Melanocyte of skin (primary cell): Measurements from ENCODE around the gene KRT79. TPM values are rescaled to one million over a fixed set of nuclear protein-coding genes. Genes with fewer than 3 reads are reported as not detected.

Experiments
- small RNA-seq, 2 donors: library from RNA; depleted of rRNA; stranded (forward); fragments of <200 nt; gene quantifications; one replicate each; pipeline ENCODE3, GENCODE V24; 2012
- total RNA-seq, 2 donors: library from RNA; depleted of rRNA; stranded (reverse); fragments of >200 nt; gene quantifications; 2 replicates each; pipeline ENCODE4 v1.2.3, GENCODE V29; 2012

KRT79 gene
- not detected for total RNA-seq

GRCh38 chr12:52833922-52834726 is at the start of gene KRT79:
KRT79 (minus strand) TSS chr12:52834311; CDS start chr12:52834260, 51 bp downstream.

GRCh38 chr12:52848661-52849255 is 14.6 kb upstream of the KRT79 start, which contains the start of gene KRT78:
KRT78 (minus strand) TSS chr12:52848994; CDS start chr12:52848930, 64 bp downstream.

GRCh38 chr12:52813885-52814709 is 20.0 kb downstream of the KRT79 start, which contains the start of gene KRT4:
KRT4 (minus strand) TSS chr12:52814116; CDS start chr12:52814058, 58 bp downstream.

GRCh38 chr12:52795694-52796428 is 38.2 kb downstream of the KRT79 start, which contains the start of gene KRT3:
KRT3 (minus strand) TSS chr12:52796117; CDS start chr12:52796042, 75 bp downstream.

GRCh38 chr12:52776913-52777395 is 57.2 kb downstream of the KRT79 start, which contains the start of gene KRT76:
KRT76 (minus strand) TSS chr12:52777345; CDS start chr12:52777291, 54 bp downstream.

Small RNA genes within 50 kb of the gene (small RNA-seq; reads per million reads assigned to genes)
- gene AC107016.2: 0 reads per million in 2 donors

Other genes starting within 250 kb of the KRT79 start
- not detected for gene KRT72, start 232.8 kb downstream of the KRT79 start, total RNA-seq
- not detected for gene KRT73, start 215.8 kb downstream of the KRT79 start, total RNA-seq
- gene KRT2, start 182.1 kb downstream of the KRT79 start, total RNA-seq: not detected
- gene KRT1, start 153.9 kb downstream of the KRT79 start, total RNA-seq: not detected
- gene KRT77, start 130.8 kb downstream of the KRT79 start, total RNA-seq: not detected
- gene KRT76, start 57.0 kb downstream of the KRT79 start, total RNA-seq: not detected
- gene KRT3, start 38.2 kb downstream of the KRT79 start, total RNA-seq: not detected
- not detected for gene KRT4, start 20.2 kb downstream of the KRT79 start, total RNA-seq
- gene KRT78, start 14.7 kb upstream of the KRT79 start, total RNA-seq: not detected
- under 1 TPM in 1 of 2 donors, not detected in 1; 0.33 TPM for gene KRT8, start 70.8 kb upstream of the KRT79 start, total RNA-seq
- gene KRT18, start 114.8 kb upstream of the KRT79 start, total RNA-seq: 1 to 10 TPM; 1.0 to 6.7 TPM
- gene EIF4B, start 172.1 kb upstream of the KRT79 start, total RNA-seq: 100 to 1,000 TPM; 469 to 648 TPM
- 10 to 100 TPM; 16.0 to 17.2 TPM for gene TNS2, start 215.8 kb upstream of the KRT79 start, total RNA-seq
- gene SPRYD3, start 245.1 kb upstream of the KRT79 start, total RNA-seq: 10 to 100 TPM; 11.0 to 18.6 TPM